HG03045 (cell line): ENCODE measurements around the gene GNPTAB.
A peak's percentile ranks its signal among the peaks of the same experiment; 100 is the strongest.

Source experiments
- ATAC-seq: cut with Tn5 transposase; IDR thresholded peaks from one replicate; pipeline ENCODE4 v1.9.1; 2021; ENCODE audit warnings: mild to moderate bottlenecking, moderate library complexity; ENCODE audit not compliant: unreplicated experiment

Gene GNPTAB

DNA sequence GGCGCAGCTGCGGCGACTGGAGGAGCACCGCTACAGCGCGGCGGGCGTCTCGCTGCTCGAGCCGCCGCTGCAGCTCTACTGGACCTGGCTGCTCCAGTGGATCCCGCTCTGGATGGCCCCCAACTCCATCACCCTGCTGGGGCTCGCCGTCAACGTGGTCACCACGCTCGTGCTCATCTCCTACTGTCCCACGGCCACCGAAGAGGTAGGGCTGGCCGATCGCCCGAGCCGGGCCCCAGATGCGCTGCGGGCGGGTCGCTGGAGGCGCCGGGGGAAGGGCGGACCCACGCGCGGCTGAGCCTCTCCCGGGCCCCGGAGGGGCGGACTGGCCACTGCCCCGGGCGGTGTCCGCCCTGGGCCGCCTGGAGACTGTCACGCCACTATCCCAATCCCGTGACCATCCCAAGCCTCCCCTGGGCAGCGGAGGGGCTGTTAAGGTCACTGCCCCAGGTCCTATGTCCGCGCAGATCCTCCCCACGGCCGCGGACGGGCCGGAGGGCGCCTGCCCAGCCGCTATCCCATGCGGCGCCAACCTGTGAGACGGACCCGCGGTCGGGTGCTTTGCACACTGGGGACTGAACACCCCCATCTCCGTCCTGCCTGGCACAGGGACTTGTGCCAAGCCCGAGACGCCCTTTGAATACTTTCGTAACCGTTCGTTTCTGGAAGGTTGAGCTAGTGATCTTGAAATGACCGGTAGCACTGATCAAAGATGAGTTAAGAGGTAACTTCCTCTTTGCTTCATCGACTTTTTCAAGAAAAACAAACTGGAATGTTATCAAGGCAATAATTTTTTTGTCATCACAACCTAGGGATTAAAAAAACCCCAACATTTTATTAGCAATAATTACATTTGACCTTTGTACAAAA is 132.6 kb downstream of the GNPTAB start:
- ATAC-seq, result peak; percentile 41

DNA sequence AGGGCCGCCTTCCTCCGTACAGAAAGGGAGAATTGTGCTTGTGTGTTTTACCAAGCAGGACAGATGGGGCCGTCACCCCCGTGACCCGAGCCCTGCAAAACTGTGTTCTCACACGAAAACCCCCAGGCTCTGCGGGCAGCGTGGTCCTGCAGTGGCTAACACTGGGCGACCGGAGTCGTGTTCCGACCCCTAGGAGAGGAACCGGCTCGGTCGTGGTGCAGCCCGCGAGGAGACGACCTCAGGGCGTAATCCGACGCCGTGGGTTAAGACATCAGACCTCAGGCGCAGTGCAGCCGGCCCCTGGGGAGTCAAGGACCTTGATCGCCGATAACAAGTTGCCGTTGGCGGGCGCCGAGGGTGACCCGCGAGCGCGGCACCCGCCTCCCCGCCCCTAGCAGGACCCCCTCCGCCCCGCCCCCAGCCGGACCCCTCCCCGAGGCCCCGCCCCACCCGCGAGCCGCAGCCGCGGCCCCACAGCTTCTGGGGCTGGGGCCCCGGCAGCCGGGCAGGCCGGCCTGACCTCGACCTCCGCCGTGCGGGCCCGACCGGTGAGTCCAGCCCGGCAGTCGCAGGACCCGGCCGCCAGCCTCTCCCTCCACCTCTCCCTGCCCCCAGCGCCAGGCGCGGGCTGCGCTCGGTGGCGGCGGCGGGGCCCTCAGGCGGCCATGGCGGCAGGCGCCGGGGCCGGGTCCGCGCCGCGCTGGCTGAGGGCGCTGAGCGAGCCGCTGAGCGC is 133.4 kb downstream of the GNPTAB start, which contains the start of gene CHPT1:
TSS of gene CHPT1 (plus strand) at position 444 of the 733 bp plus-strand sequence. CDS start at position 666, 222 bp downstream.
- ATAC-seq, result peak; percentile 67

DNA sequence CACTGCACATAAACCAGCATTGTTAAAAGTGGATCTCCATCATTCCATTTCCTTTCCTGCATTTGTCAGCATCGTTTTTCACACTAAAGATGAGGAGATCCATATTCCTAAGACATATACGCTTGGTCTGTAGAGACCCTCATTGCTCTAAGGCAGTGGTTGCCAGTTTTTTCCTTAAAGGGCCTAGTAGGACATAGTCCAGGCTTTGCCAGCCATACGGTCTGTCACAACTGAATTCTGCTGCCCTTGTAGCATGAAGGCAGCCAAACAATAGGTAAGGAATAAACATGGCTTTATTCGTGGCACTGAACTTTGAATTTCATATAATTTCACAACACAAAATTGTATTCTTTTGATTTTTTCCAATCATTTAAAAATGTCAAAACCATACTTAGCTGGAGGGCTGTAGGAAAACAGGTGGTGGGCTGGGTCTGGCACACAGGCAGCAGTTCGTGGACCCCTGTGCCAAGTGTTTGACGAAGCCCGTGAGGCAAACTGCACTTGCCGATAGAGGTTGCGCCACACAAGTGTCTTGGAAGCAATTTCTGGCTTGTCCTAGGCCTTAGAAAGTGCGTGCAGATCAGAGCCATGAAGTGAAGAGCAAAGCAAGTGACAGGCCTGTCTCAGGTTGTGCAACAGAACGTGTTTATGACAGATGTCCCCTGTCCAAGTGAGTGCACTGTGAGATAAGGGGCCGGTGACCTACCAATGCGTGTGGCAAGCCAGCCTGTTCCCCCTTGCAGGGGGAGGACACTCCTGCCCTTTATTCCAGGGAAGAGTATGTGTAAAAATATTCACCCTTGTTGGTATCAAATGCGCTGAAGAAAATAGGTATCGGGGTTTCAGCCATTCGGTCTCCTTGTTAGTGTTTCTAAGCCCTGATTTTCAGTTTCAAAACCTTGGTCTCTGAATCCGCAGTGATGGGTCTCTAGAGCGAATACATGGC is 134.2 kb downstream of the GNPTAB start:
- ATAC-seq, result peak; percentile 40

DNA sequence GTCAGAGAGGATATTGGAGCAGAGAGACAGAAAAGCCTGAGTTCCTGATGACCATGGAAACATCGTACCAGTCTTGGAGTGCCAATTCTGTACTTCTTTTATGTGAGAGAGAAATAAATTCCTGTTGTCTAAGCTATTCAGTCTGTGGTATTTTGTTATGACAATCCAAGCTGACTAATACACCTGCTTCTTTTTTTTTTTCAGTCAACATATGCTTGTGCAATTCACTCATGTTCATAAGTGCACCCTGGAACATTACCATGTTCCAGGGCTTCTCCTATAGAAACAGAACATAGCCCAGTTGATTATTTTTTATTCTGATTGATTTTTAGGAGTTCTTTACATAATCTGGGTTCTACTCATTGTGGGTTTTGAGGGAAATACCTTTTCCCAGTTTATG is 135.1 kb downstream of the GNPTAB start:
- no peak for ATAC-seq
